ENCODE measurements around the gene PSMA8. TPM values are rescaled to one million over a fixed set of nuclear protein-coding genes. Genes with fewer than 3 reads are reported as not detected.
"Not testable (repeated sequence)": the region's sequence is repeated elsewhere in the genome, so short reads cannot be mapped to it uniquely, and the experiment has no call there.

Gene PSMA8
- total RNA-seq, 1 donor from 2014 or later, result not detected

- TF ChIP-seq, protein P1, sequence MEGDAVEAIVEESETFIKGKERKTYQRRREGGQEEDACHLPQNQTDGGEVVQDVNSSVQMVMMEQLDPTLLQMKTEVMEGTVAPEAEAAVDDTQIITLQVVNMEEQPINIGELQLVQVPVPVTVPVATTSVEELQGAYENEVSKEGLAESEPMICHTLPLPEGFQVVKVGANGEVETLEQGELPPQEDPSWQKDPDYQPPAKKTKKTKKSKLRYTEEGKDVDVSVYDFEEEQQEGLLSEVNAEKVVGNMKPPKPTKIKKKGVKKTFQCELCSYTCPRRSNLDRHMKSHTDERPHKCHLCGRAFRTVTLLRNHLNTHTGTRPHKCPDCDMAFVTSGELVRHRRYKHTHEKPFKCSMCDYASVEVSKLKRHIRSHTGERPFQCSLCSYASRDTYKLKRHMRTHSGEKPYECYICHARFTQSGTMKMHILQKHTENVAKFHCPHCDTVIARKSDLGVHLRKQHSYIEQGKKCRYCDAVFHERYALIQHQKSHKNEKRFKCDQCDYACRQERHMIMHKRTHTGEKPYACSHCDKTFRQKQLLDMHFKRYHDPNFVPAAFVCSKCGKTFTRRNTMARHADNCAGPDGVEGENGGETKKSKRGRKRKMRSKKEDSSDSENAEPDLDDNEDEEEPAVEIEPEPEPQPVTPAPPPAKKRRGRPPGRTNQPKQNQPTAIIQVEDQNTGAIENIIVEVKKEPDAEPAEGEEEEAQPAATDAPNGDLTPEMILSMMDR (conservative IDR thresholded peaks at IDR 0.05), result peak; percentile 54
- H3K4me1 Mint-ChIP-seq (ENCODE audit: unreplicated experiment), result no peaks in the 10 kb centered on the region
- H3K27me3 Mint-ChIP-seq, result no peaks in the 10 kb centered on the region
- peaks cover 8% of the 10 kb centered on the region for H3K9me3 Mint-ChIP-seq
- no peak overlapping the region for H3K27ac Mint-ChIP-seq
- H3K36me3 Mint-ChIP-seq, result no peaks in the 10 kb centered on the region
- no peak overlapping the region for H3K4me3 Mint-ChIP-seq
- DNase-seq (ENCODE audit: extremely low spot score, unreplicated experiment), result no peak
Measured at GRCh38 chr18:26192233-26192632, 58.6 kb downstream of the PSMA8 start.

- Mint-ChIP-seq H3K27me3 (no peaks in the 10 kb centered on the region), H3K4me3 (no peak overlapping the region), H3K4me1 (ENCODE audit: unreplicated experiment) (no peaks in the 10 kb centered on the region), H3K9me3 (no peaks in the 10 kb centered on the region), H3K27ac (no peak overlapping the region), H3K36me3 (no peaks in the 10 kb centered on the region)
- TF ChIP-seq, protein P1 (conservative IDR thresholded peaks at IDR 0.05), result no peak
- DNase-seq (ENCODE audit: extremely low spot score, unreplicated experiment), result no peak
Measured at GRCh38 chr18:26196605-26197004, 62.9 kb downstream of the PSMA8 start.

DNA sequence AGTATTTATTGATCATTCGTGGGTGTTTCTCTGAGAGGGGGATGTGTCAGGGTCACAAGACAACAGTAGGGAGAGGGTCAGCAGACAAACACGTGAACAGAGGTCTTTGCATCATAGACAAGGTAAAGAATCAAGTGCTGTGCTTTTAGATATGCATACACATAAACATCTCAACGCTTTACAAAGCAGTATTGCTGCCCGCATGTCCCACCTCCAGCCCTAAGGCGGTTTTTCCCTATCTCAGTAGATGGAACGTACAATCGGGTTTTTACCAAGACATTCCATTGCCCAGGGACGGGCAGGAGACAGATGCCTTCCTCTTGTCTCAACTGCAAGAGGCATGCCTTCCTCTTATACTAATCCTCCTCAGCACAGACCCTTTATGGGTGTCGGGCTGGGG, 68.3 kb downstream of the PSMA8 start:
- not testable (repeated sequence) for H3K27ac Mint-ChIP-seq; H3K36me3 Mint-ChIP-seq; H3K9me3 Mint-ChIP-seq; DNase-seq (ENCODE audit: extremely low spot score, unreplicated experiment); H3K4me3 Mint-ChIP-seq; H3K27me3 Mint-ChIP-seq; H3K4me1 Mint-ChIP-seq (ENCODE audit: unreplicated experiment)

GRCh38 chr18:26205318-26205717, 71.6 kb downstream of the PSMA8 start:
- DNase-seq (ENCODE audit: extremely low spot score, unreplicated experiment), result no peak
- H3K4me1 Mint-ChIP-seq (ENCODE audit: unreplicated experiment), result no peaks in the 10 kb centered on the region
- TF ChIP-seq, protein P1 (conservative IDR thresholded peaks at IDR 0.05), result no peak
- H3K9me3 Mint-ChIP-seq, result no peaks in the 10 kb centered on the region
- H3K27ac Mint-ChIP-seq, result no peak overlapping the region
- no peak overlapping the region for H3K4me3 Mint-ChIP-seq
- no peaks in the 10 kb centered on the region for H3K36me3 Mint-ChIP-seq
- H3K27me3 Mint-ChIP-seq, result no peaks in the 10 kb centered on the region

GRCh38 chr18:26206488-26206887, 72.8 kb downstream of the PSMA8 start:
- Mint-ChIP-seq H3K27ac (no peak overlapping the region), H3K27me3 (no peaks in the 10 kb centered on the region), H3K36me3 (no peaks in the 10 kb centered on the region), H3K4me3 (no peak overlapping the region), H3K9me3 (no peaks in the 10 kb centered on the region), H3K4me1 (ENCODE audit: unreplicated experiment) (no peaks in the 10 kb centered on the region)
- DNase-seq (ENCODE audit: extremely low spot score, unreplicated experiment), result no peak
- TF ChIP-seq, protein P1 (conservative IDR thresholded peaks at IDR 0.05), result no peak

GRCh38 chr18:26207937-26208336, 74.3 kb downstream of the PSMA8 start:
- no peak for DNase-seq (ENCODE audit: extremely low spot score, unreplicated experiment)
- Mint-ChIP-seq H3K36me3 (no peaks in the 10 kb centered on the region), H3K9me3 (no peaks in the 10 kb centered on the region), H3K27me3 (no peaks in the 10 kb centered on the region), H3K27ac (no peak overlapping the region), H3K4me3 (no peak overlapping the region), H3K4me1 (ENCODE audit: unreplicated experiment) (no peaks in the 10 kb centered on the region)
- TF ChIP-seq, protein P1 (conservative IDR thresholded peaks at IDR 0.05), result no peak

All from type B pancreatic cell (in vitro differentiated cells).